Activated CD4-positive, alpha-beta T cell treated with anti-CD3 and anti-CD28 coated beads, Interleukin-2, amount 50 U/mL, for 4 hours (primary cell): ENCODE measurements around the gene ERC2.

ENCODE experiments used
- DNase-seq, 2 experiments: peaks; one replicate each; pipeline ENCODE4 v3.0.0-alpha.2; 2020

Gene ERC2

GRCh38 chr3:55812394-55813013 is 655.8 kb downstream of the ERC2 start:
- DNase-seq = no peak

- no peak for DNase-seq
Observed at GRCh38 chr3:55807210-55807609, 661.1 kb downstream of the ERC2 start.

GRCh38 chr3:55805169-55805568 is 663.1 kb downstream of the ERC2 start:
- DNase-seq = no peak

- no peak for DNase-seq
Observed at GRCh38 chr3:55804170-55805095, 663.8 kb downstream of the ERC2 start.

GRCh38 chr3:55802816-55803215 is 665.5 kb downstream of the ERC2 start:
- no peak for DNase-seq

- DNase-seq = no peak
Observed at GRCh38 chr3:55801676-55802075, 666.6 kb downstream of the ERC2 start.

- DNase-seq = no peak
Observed at GRCh38 chr3:55801068-55801467, 667.2 kb downstream of the ERC2 start.

- DNase-seq = no peak
Observed at GRCh38 chr3:55797775-55798174, 670.5 kb downstream of the ERC2 start.

GRCh38 chr3:55797084-55797483 is 671.2 kb downstream of the ERC2 start:
- no peak for DNase-seq

- DNase-seq = no peak
Observed at GRCh38 chr3:55796533-55796932, 671.7 kb downstream of the ERC2 start.

GRCh38 chr3:55795746-55796145 is 672.5 kb downstream of the ERC2 start:
- DNase-seq = no peak

GRCh38 chr3:55795296-55795695 is 673.0 kb downstream of the ERC2 start:
- DNase-seq = no peak

GRCh38 chr3:55792742-55793141 is 675.5 kb downstream of the ERC2 start:
- no peak for DNase-seq

GRCh38 chr3:55792009-55792408 is 676.3 kb downstream of the ERC2 start:
- no peak for DNase-seq

- no peak for DNase-seq
Observed at GRCh38 chr3:55790596-55791350, 677.5 kb downstream of the ERC2 start.

- DNase-seq = no peak
Observed at GRCh38 chr3:55789516-55789915, 678.8 kb downstream of the ERC2 start.

GRCh38 chr3:55782807-55783206 is 685.5 kb downstream of the ERC2 start:
- DNase-seq = no peak

- no peak for DNase-seq
Observed at GRCh38 chr3:55782351-55782750, 685.9 kb downstream of the ERC2 start.

GRCh38 chr3:55780913-55781312 is 687.4 kb downstream of the ERC2 start:
- DNase-seq = no peak

GRCh38 chr3:55779543-55779942 is 688.7 kb downstream of the ERC2 start:
- no peak for DNase-seq

- no peak for DNase-seq
Observed at GRCh38 chr3:55775366-55776154, 692.7 kb downstream of the ERC2 start.

- no peak for DNase-seq
Observed at GRCh38 chr3:55774856-55775255, 693.4 kb downstream of the ERC2 start.

GRCh38 chr3:55771503-55771902 is 696.8 kb downstream of the ERC2 start:
- no peak for DNase-seq
